H1 (cell line): ENCODE measurements around the gene TGFBRAP1. TPM values are rescaled to one million over a fixed set of nuclear protein-coding genes. Genes with fewer than 3 reads are reported as not detected.

Experiments used
- CTCF ChIA-PET: fragments of 300-600 bp; sonication (Branson Sonifier 250); formaldehyde crosslinking; loops from one replicate; lab custom pipeline; 2021; ENCODE audit not compliant: partially characterized antibody; lab: Charles Lee
- POLR2A ChIA-PET: fragments of 300-600 bp; sonication (Branson Sonifier 250); formaldehyde crosslinking; loops from one replicate; lab custom pipeline; 2021; ENCODE audit warnings: inconsistent platforms; ENCODE audit not compliant: partially characterized antibody; lab: Charles Lee
- DNase-seq, 2 experiments: peaks; one replicate each; pipeline versions ENCODE4 v3.0.0 to v3.0.0-alpha.2; 2010 to 2022; ENCODE audit warnings: low spot score in 2 of 2, low read depth in 1 of 2, mixed read lengths in 1 of 2
- FAIRE-seq: peaks from 2 replicates; lab custom pipeline; 2011; peaks lifted over from hg19 to GRCh38; lab: Jason Lieb, UNC
- H2AFZ ChIP-seq: 2 replicates; pipeline ENCODE4 v1.8.1; 2012; ENCODE audit warnings: low read length, inconsistent platforms
- H2AK5ac ChIP-seq: 2 replicates; pipeline ENCODE4 v1.6.1; 2013; ENCODE audit warnings: low read depth, low read length
- H2BK120ac ChIP-seq: replicated peaks from 2 replicates; pipeline ENCODE3; 2013; ENCODE audit warnings: low read depth, low read length, inconsistent platforms
- H2BK12ac ChIP-seq: 2 replicates; pipeline ENCODE4 v1.6.1; 2013; ENCODE audit warnings: low read depth, low read length
- H2BK15ac ChIP-seq: 2 replicates; pipeline ENCODE4 v1.6.1; 2013; ENCODE audit warnings: low read length
- H2BK20ac ChIP-seq: 2 replicates; pipeline ENCODE4 v1.6.1; 2013; ENCODE audit warnings: low read length
- H2BK5ac ChIP-seq: 2 replicates; pipeline ENCODE4 v1.6.1; 2013; ENCODE audit warnings: low read depth, low read length
- H3K14ac ChIP-seq: 2 replicates; pipeline ENCODE4 v1.6.1; 2013; ENCODE audit warnings: inconsistent platforms; ENCODE audit not compliant: insufficient read length
- H3K18ac ChIP-seq: 2 replicates; pipeline ENCODE4 v1.6.1; 2013; ENCODE audit warnings: low read length; ENCODE audit errors: extremely low read depth
- H3K23ac ChIP-seq: 2 replicates; pipeline ENCODE4 v1.6.1; 2013; ENCODE audit warnings: inconsistent platforms; ENCODE audit not compliant: insufficient read length
- H3K23me2 ChIP-seq: 2 replicates; pipeline ENCODE4 v1.6.1; 2013; ENCODE audit warnings: low read depth, low read length
- H3K27ac ChIP-seq: 2 replicates; pipeline ENCODE4 v1.6.1; 2011; ENCODE audit warnings: low read depth, low read length, inconsistent platforms
- H3K27me3 ChIP-seq, 4 experiments: replicated peaks in 1 of 4; 1 replicate in 1 of 4; 2 replicates in 3 of 4; pipeline versions ENCODE4 v1.6.1 to v1.8.1; 2011 to 2013; ENCODE audit warnings: low read length in 3 of 4, mild to moderate bottlenecking in 3 of 4, inconsistent platforms in 2 of 4, mixed read lengths in 2 of 4, moderate library complexity in 1 of 4; ENCODE audit not compliant: control insufficient read depth in 3 of 4, insufficient read depth in 3 of 4; ENCODE audit errors: extremely low read depth in 1 of 4
- H3K36me3 ChIP-seq, 4 experiments: 2 replicates each; pipeline versions ENCODE4 v1.6.1 to v1.8.1; 2011 to 2013; ENCODE audit warnings: mild to moderate bottlenecking in 4 of 4, low read length in 3 of 4, moderate library complexity in 2 of 4, control low read depth in 1 of 4, inconsistent platforms in 1 of 4; ENCODE audit not compliant: insufficient read depth in 4 of 4, control insufficient read depth in 2 of 4
- H3K4ac ChIP-seq: replicated peaks from 2 replicates; pipeline ENCODE3; 2013; ENCODE audit warnings: low read length, low read depth, mixed read lengths, inconsistent platforms; ENCODE audit not compliant: insufficient read length
- H3K4me1 ChIP-seq, 4 experiments: replicated peaks in 1 of 4; 1 replicate in 1 of 4; 2 replicates in 3 of 4; pipeline versions ENCODE4 v1.6.1 to v1.8.1; 2011 to 2013; ENCODE audit warnings: low read length in 3 of 4, inconsistent platforms in 2 of 4, mixed read lengths in 1 of 4; ENCODE audit not compliant: insufficient read depth in 4 of 4, control insufficient read depth in 3 of 4
- H3K4me2 ChIP-seq, 2 experiments: 2 replicates each; pipeline versions ENCODE4 v1.6.1 to v1.8.1; 2011 to 2013; ENCODE audit warnings: low read depth in 2 of 2, low read length in 2 of 2, control low read depth in 1 of 2, inconsistent platforms in 1 of 2, mild to moderate bottlenecking in 1 of 2; ENCODE audit not compliant: insufficient read depth in 1 of 2
- H3K4me3 ChIP-seq, 4 experiments: fragments of 200-600, 300-600 bp in 1 of 4; sonication (generic), shearing (Covaris generic), sonication (Bioruptor Twin) in 1 of 4; 2 replicates each; pipeline versions ENCODE4 v1.5.1 to v1.8.1; 2011 to 2016; ENCODE audit warnings: low read length in 4 of 4, low read depth in 3 of 4, control low read depth in 2 of 4, inconsistent platforms in 2 of 4, mild to moderate bottlenecking in 2 of 4, mixed read lengths in 1 of 4, moderate library complexity in 1 of 4; ENCODE audit not compliant: insufficient read depth in 2 of 4; ENCODE audit errors: extremely low read depth in 1 of 4
- H3K56ac ChIP-seq: replicated peaks from 2 replicates; pipeline ENCODE3; 2013; ENCODE audit warnings: low read depth, mild to moderate bottlenecking, mixed read lengths, low read length, inconsistent platforms; ENCODE audit not compliant: insufficient read length
- H3K79me1 ChIP-seq: 2 replicates; pipeline ENCODE4 v1.6.1; 2013; ENCODE audit warnings: low read depth, low read length, control low read depth
- H3K79me2 ChIP-seq, 2 experiments: 2 replicates each; pipeline versions ENCODE4 v1.6.1 to v1.8.1; 2012 to 2013; ENCODE audit warnings: low read length in 2 of 2, mild to moderate bottlenecking in 2 of 2, inconsistent platforms in 1 of 2; ENCODE audit not compliant: insufficient read depth in 2 of 2, control insufficient read depth in 1 of 2
- H3K9ac ChIP-seq, 4 experiments: replicated peaks in 1 of 4; 1 replicate in 1 of 4; 2 replicates in 3 of 4; pipeline versions ENCODE4 v1.6.1 to v1.8.1; 2011 to 2013; ENCODE audit warnings: low read depth in 3 of 4, low read length in 3 of 4, control low read depth in 2 of 4, mild to moderate bottlenecking in 2 of 4, moderate library complexity in 2 of 4, inconsistent platforms in 1 of 4; ENCODE audit errors: extremely low read depth in 1 of 4
- H3K9me3 ChIP-seq, 2 experiments: 2 replicates each; pipeline versions ENCODE4 v1.6.1 to v1.8.1; 2012 to 2013; ENCODE audit warnings: mild to moderate bottlenecking in 2 of 2, moderate library complexity in 2 of 2, control low read depth in 1 of 2, inconsistent platforms in 1 of 2, low read depth in 1 of 2, low read length in 1 of 2, mixed read lengths in 1 of 2; ENCODE audit not compliant: insufficient read depth in 2 of 2
- H4K20me1 ChIP-seq, 2 experiments: replicated peaks in 1 of 2; 2 replicates each; pipeline versions ENCODE3 to v1.8.1; 2011 to 2013; ENCODE audit warnings: inconsistent platforms in 2 of 2, low read length in 2 of 2, mild to moderate bottlenecking in 1 of 2; ENCODE audit not compliant: insufficient read depth in 2 of 2, control insufficient read depth in 1 of 2
- H4K5ac ChIP-seq: 2 replicates; pipeline ENCODE4 v1.6.1; 2013; ENCODE audit warnings: low read length, low read depth, mixed read lengths, inconsistent platforms; ENCODE audit not compliant: insufficient read length
- H4K8ac ChIP-seq: 2 replicates; pipeline ENCODE4 v1.8.0; 2013; ENCODE audit warnings: mild to moderate bottlenecking, moderate library complexity, low read length, inconsistent platforms; ENCODE audit not compliant: insufficient read depth; ENCODE audit errors: extremely low read depth
- H4K91ac ChIP-seq: replicated peaks from 2 replicates; pipeline ENCODE3; 2013; ENCODE audit warnings: low read length, mixed read lengths, inconsistent platforms; ENCODE audit not compliant: insufficient read length
- ATF3 ChIP-seq: IDR thresholded peaks from 2 replicates; pipeline ENCODE4 v1.6.1; 2011; ENCODE audit warnings: low read depth, mild to moderate bottlenecking, low read length; ENCODE audit not compliant: insufficient read depth
- CTCF ChIP-seq, 3 experiments: IDR thresholded peaks; 1 replicate in 2 of 3; 2 replicates in 1 of 3; pipeline versions ENCODE4 v1.5.1 to v1.6.1; 2011; ENCODE audit warnings: low read length in 3 of 3, mild to moderate bottlenecking in 3 of 3, inconsistent platforms in 2 of 3, low read depth in 1 of 3, moderate library complexity in 1 of 3; ENCODE audit not compliant: insufficient read depth in 1 of 3; ENCODE audit errors: control extremely low read depth in 1 of 3
- POLR2AphosphoS5 ChIP-seq: IDR thresholded peaks from 2 replicates; pipeline ENCODE4 v1.6.1; 2011; ENCODE audit warnings: low read depth, low read length
- POU5F1 ChIP-seq: IDR thresholded peaks from 2 replicates; pipeline ENCODE4 v1.6.1; 2011; ENCODE audit warnings: low read depth, mild to moderate bottlenecking, low read length, moderate library complexity
- RAD21 ChIP-seq, 2 experiments: IDR thresholded peaks in 1 of 2; conservative IDR thresholded peaks in 1 of 2; 2 replicates each; pipeline ENCODE4 v1.6.1; 2011; ENCODE audit warnings: low read depth in 2 of 2, low read length in 2 of 2, improper control_type of control experiment in 1 of 2, inconsistent platforms in 1 of 2, mild to moderate bottlenecking in 1 of 2, moderate library complexity in 1 of 2
- SP2 ChIP-seq: IDR thresholded peaks from 2 replicates; pipeline ENCODE4 v1.6.1; 2012; ENCODE audit warnings: mild to moderate bottlenecking, low read length, inconsistent platforms
- WGBS, 2 experiments: shearing (Covaris generic) in 1 of 2; methylation state at CpG; one replicate each; pipeline versions ENCODE4 v1.1.6 to v1.1.7; 2013 to 2015; ENCODE audit warnings: low lambda C conversion rate in 2 of 2, mixed read lengths in 2 of 2, inconsistent platforms in 1 of 2, low coverage in 1 of 2, missing lambda C conversion rate in 1 of 2; ENCODE audit not compliant: insufficient replicate concordance in 2 of 2, insufficient coverage in 1 of 2, insufficient read length in 1 of 2; ENCODE audit errors: extremely low coverage in 1 of 2, missing lambda C conversion rate in 1 of 2; 5-methylcytosine and 5-hydroxymethylcytosine counted together
- polyA plus RNA-seq, 7 experiments: library from polyadenylated mRNA; depleted of rRNA in 3 of 7; stranded (reverse) in 5 of 7; unstranded in 2 of 7; fragments of >200 nt in 5 of 7; fragments of 200-250 nt in 2 of 7; gene quantifications; 1 replicate in 5 of 7; 2 replicates in 1 of 7; 4 replicates in 1 of 7; pipeline versions ENCODE4 v1.2.1 to v1.2.3, GENCODE V29; 2011 to 2013; ENCODE audit warnings: missing spikeins in 2 of 7, mixed read lengths in 2 of 7
- total RNA-seq: library from RNA; stranded (reverse); fragmentation: NEBNext Ultra II Directional; extraction: Animal tissue kit (Norgen Biotek cat#: 25700); gene quantifications from 2 replicates; pipeline ENCODE4 v1.2.1, GENCODE V29; 2021

The TGFBRAP1 gene
- total and polyA plus RNA-seq, 2 of the 8 experiments (the other 6 are each of a cell fraction or from before 2014, with no cell fraction given), result 11.2 to 20.2 TPM

- no peak overlapping the region for H2BK15ac ChIP-seq
- no peak for FAIRE-seq
- H4K91ac ChIP-seq, result no peak overlapping the region
- no peak overlapping the region for H3K27ac ChIP-seq
- H2BK20ac ChIP-seq, result no peak overlapping the region
- H3K23me2 ChIP-seq, result no peaks in the 10 kb centered on the region
- no peak overlapping the region for H2AK5ac ChIP-seq
- no peak overlapping the region for H3K14ac ChIP-seq
- H3K18ac ChIP-seq, result no peak overlapping the region
- TF ChIP-seq RAD21 (IDR thresholded peaks at IDR 0.05 in 1 of 2, conservative IDR thresholded peaks at IDR 0.05 in 1 of 2; ENCODE audit: low read depth in 2 of 2, low read length in 2 of 2) (peak; percentile 32 to 47), SP2 (no peak), ATF3 (no peak), POLR2AphosphoS5 (no peak), POU5F1 (no peak), CTCF (IDR thresholded peaks at IDR 0.05; ENCODE audit: control extremely low read depth in 1 of 3, insufficient read depth in 1 of 3, low read depth in 1 of 3, low read length in 3 of 3) (peak in 2 of 3 experiments; percentile 20 to 25; a peak in 3 of 4 replicates)
- no peak overlapping the region for H3K9ac ChIP-seq
- H3K79me2 ChIP-seq, result no peaks in the 10 kb centered on the region
- no peak overlapping the region for H2BK5ac ChIP-seq
- no peak overlapping the region for H4K5ac ChIP-seq
- H3K4me3 ChIP-seq, result no peak overlapping the region
- no peaks in the 10 kb centered on the region for H3K9me3 ChIP-seq
- DNase-seq, result no peak
- no peaks in the 10 kb centered on the region for H4K20me1 ChIP-seq
- H3K4me1 ChIP-seq, result no peaks in the 10 kb centered on the region; a peak in 2 of 7 replicates
- H3K4me2 ChIP-seq, result no peak overlapping the region
- POLR2A ChIA-PET, result no interaction called here
- no peak overlapping the region for H3K56ac ChIP-seq
- H3K36me3 ChIP-seq, result peaks cover 0 to 19% (median 4%) of the 10 kb centered on the region in 4 experiments; a peak in 4 of 8 replicates
- CTCF ChIA-PET, result interaction anchor here (0.8 to 2.6 kb wide), 5 partner anchors 9 to 144 kb away, joined by 3 to 8 read pairs (median 4); no protein-coding TSS in a partner anchor
- H3K4ac ChIP-seq, result no peak overlapping the region
- H4K8ac ChIP-seq, result no peak overlapping the region
- no peak overlapping the region for H2AFZ ChIP-seq
- H2BK120ac ChIP-seq, result no peak overlapping the region
- no peaks in the 10 kb centered on the region for H3K27me3 ChIP-seq
- no peaks in the 10 kb centered on the region for H3K79me1 ChIP-seq
- no peak overlapping the region for H2BK12ac ChIP-seq
- no peak overlapping the region for H3K23ac ChIP-seq
- 95% methylated on average over 3 of the region's 3 CpGs; no CpG with 5 or more reads in 1 of the 2 experiments for WGBS, 2 experiments
These were observed 48.3 kb upstream of the TGFBRAP1 start for GRCh38 chr2:105377871-105378270.
